ENCODE results near the gene SLC36A3.

The SLC36A3 gene

DNA sequence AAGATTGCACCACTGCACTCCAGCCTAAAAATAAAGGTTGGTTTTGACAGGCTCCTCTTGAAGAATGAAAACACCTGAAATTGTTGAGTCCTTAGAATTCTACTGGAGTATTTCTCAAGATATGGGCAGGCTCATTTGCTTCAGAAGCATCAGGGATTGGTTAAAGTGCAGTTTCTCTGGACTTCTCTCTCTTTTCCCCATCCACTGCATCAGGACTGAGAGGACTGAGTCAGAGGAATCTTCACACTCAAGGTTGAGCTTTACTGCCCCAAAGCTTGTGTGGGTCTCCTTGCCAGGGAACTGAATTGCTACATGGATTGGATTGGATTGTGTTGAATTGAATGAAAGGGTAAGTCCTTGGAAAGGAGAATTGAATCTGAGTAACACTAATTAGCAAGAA, 72.2 kb downstream of the SLC36A3 start:
- Histone ChIP-seq H3K27me3 (ENCODE audit: control insufficient read depth in 2 of 2, insufficient read depth in 2 of 2, low read length in 2 of 2) (no peaks in the 10 kb centered on the region), H3K4me3 (ENCODE audit: low read length in 2 of 2) (no peak overlapping the region), H3K4me1 (ENCODE audit: control insufficient read depth in 2 of 2, insufficient read depth in 2 of 2, low read length in 2 of 2) (peaks cover 3 to 8% of the 10 kb centered on the region in 2 donors), H3K9ac (ENCODE audit: low read depth in 1 of 2, low read length in 2 of 2) (no peak overlapping the region), H3K27ac (ENCODE audit: low read depth in 2 of 2, low read length in 2 of 2) (no peak overlapping the region), H3K36me3 (ENCODE audit: control insufficient read depth in 2 of 2, insufficient read depth in 2 of 2, low read length in 2 of 2) (no peaks in the 10 kb centered on the region), H3K9me3 (ENCODE audit: control insufficient read depth in 2 of 2, low read length in 2 of 2) (no peaks in the 10 kb centered on the region)

GRCh38 chr5:151230048-151230680, 73.4 kb downstream of the SLC36A3 start:
- H3K36me3 ChIP-seq (ENCODE audit: control insufficient read depth in 2 of 2, insufficient read depth in 2 of 2, low read length in 2 of 2), result no peaks in the 10 kb centered on the region
- H3K27me3 ChIP-seq (ENCODE audit: control insufficient read depth in 2 of 2, insufficient read depth in 2 of 2, low read length in 2 of 2), result no peaks in the 10 kb centered on the region
- no peak overlapping the region for H3K9ac ChIP-seq (ENCODE audit: low read depth in 1 of 2, low read length in 2 of 2)
- H3K4me1 ChIP-seq (ENCODE audit: control insufficient read depth in 2 of 2, insufficient read depth in 2 of 2, low read length in 2 of 2), result peaks cover 3 to 8% of the 10 kb centered on the region in 2 donors
- no peak overlapping the region for H3K27ac ChIP-seq (ENCODE audit: low read depth in 2 of 2, low read length in 2 of 2)
- H3K4me3 ChIP-seq (ENCODE audit: low read length in 2 of 2), result no peak overlapping the region
- H3K9me3 ChIP-seq (ENCODE audit: control insufficient read depth in 2 of 2, low read length in 2 of 2), result no peaks in the 10 kb centered on the region

GRCh38 chr5:151228986-151229385, 74.6 kb downstream of the SLC36A3 start:
- Histone ChIP-seq H3K9me3 (ENCODE audit: control insufficient read depth in 2 of 2, low read length in 2 of 2) (no peaks in the 10 kb centered on the region), H3K9ac (ENCODE audit: low read depth in 1 of 2, low read length in 2 of 2) (no peak overlapping the region), H3K27ac (ENCODE audit: low read depth in 2 of 2, low read length in 2 of 2) (no peak overlapping the region), H3K4me3 (ENCODE audit: low read length in 2 of 2) (no peak overlapping the region), H3K27me3 (ENCODE audit: control insufficient read depth in 2 of 2, insufficient read depth in 2 of 2, low read length in 2 of 2) (no peaks in the 10 kb centered on the region), H3K4me1 (ENCODE audit: control insufficient read depth in 2 of 2, insufficient read depth in 2 of 2, low read length in 2 of 2) (no peaks in the 10 kb centered on the region), H3K36me3 (ENCODE audit: control insufficient read depth in 2 of 2, insufficient read depth in 2 of 2, low read length in 2 of 2) (no peaks in the 10 kb centered on the region)

DNA sequence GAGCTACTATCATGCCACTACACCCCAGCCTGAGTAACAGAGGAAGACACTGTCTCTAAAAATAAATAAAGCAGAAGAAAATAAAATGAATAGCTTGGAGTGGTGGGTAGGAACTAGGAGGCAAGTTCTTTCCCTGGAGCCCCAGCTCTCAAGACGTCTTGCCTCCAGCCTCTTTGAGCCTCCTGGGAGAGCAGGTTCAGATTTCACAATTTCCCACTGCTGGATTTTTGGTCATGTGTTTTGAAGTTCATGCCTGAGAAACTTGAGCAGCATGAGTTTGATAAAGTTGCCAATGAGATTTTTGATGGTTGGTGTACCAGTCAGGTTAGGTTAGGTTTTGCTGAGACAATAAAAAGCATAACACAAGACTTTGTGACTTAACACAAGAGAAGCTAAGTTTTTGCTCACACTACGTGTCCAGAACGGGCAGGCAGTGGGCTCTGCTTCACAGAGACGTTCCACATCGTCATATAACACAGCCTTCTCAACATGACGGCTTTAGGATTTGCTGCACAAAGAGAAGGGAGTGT, 75.6 kb downstream of the SLC36A3 start:
- no peaks in the 10 kb centered on the region for H3K9me3 ChIP-seq (ENCODE audit: control insufficient read depth in 2 of 2, low read length in 2 of 2)
- no peaks in the 10 kb centered on the region for H3K4me1 ChIP-seq (ENCODE audit: control insufficient read depth in 2 of 2, insufficient read depth in 2 of 2, low read length in 2 of 2)
- H3K9ac ChIP-seq (ENCODE audit: low read depth in 1 of 2, low read length in 2 of 2), result no peak overlapping the region
- no peak overlapping the region for H3K27ac ChIP-seq (ENCODE audit: low read depth in 2 of 2, low read length in 2 of 2)
- H3K36me3 ChIP-seq (ENCODE audit: control insufficient read depth in 2 of 2, insufficient read depth in 2 of 2, low read length in 2 of 2), result no peaks in the 10 kb centered on the region
- no peaks in the 10 kb centered on the region for H3K27me3 ChIP-seq (ENCODE audit: control insufficient read depth in 2 of 2, insufficient read depth in 2 of 2, low read length in 2 of 2)
- H3K4me3 ChIP-seq (ENCODE audit: low read length in 2 of 2), result no peak overlapping the region
